Measurements from ENCODE around the gene GRIP2. TPM values are rescaled to one million over a fixed set of nuclear protein-coding genes. Genes with fewer than 3 reads are reported as not detected.

GRIP2 gene
- total RNA-seq, 1 donor from 2014 or later = 11.2 TPM

DNA sequence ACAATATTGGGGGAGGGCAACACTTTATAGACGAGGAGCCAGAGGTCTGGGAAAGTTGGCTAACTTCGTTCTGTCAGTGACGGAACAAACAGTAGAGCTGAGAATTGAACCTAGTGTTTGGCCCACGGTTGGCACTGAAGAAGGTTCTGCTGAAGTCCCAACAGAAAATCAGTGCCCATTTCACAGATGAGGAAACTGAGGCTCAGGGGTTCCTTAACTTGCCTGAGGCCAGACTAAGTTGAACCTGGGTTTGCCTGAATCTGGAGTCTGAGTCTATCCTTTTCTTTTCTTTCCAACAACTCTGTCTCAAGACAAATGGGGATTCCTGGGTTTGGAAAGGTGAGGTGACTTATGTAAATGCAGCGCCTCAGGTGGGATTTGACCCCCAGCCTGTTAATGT, 82.7 kb downstream of the GRIP2 start:
- Mint-ChIP-seq H3K27me3 (no peaks in the 10 kb centered on the region), H3K27ac (peak overlapping the region; percentile 17), H3K9me3 (ENCODE audit: low read depth) (no peaks in the 10 kb centered on the region), H3K4me1 (ENCODE audit: low read depth) (peaks cover 4% of the 10 kb centered on the region), H3K4me3 (ENCODE audit: low read depth) (no peak overlapping the region), H3K36me3 (ENCODE audit: insufficient read depth) (peaks cover 6% of the 10 kb centered on the region)
- TF ChIP-seq, protein P1, sequence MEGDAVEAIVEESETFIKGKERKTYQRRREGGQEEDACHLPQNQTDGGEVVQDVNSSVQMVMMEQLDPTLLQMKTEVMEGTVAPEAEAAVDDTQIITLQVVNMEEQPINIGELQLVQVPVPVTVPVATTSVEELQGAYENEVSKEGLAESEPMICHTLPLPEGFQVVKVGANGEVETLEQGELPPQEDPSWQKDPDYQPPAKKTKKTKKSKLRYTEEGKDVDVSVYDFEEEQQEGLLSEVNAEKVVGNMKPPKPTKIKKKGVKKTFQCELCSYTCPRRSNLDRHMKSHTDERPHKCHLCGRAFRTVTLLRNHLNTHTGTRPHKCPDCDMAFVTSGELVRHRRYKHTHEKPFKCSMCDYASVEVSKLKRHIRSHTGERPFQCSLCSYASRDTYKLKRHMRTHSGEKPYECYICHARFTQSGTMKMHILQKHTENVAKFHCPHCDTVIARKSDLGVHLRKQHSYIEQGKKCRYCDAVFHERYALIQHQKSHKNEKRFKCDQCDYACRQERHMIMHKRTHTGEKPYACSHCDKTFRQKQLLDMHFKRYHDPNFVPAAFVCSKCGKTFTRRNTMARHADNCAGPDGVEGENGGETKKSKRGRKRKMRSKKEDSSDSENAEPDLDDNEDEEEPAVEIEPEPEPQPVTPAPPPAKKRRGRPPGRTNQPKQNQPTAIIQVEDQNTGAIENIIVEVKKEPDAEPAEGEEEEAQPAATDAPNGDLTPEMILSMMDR (IDR thresholded peaks at IDR 0.05; ENCODE audit: unreplicated experiment) = no peak
- no peak for DNase-seq (ENCODE audit: low spot score, unreplicated experiment)

DNA sequence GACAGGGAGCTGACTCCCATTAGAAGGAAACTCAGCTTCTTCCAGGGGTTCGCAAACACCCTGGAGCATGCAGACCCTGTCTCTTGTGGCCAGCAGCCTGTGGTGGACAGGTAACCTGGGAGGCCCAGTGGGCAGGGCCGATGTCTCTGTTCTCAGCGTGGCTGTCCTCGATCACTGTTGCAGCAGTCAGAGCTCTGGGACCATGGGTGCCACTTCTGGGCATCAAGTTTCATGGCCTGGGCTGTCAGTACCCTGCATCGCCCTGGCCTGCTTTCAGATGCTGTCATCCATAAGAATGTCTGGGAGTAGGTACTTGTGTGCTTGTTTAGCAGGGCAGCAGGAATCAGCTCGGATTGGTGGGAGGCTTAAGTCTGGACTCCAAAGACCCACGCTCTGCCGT, 83.3 kb downstream of the GRIP2 start:
- H3K27ac Mint-ChIP-seq = no peak overlapping the region
- DNase-seq (ENCODE audit: low spot score, unreplicated experiment) = no peak
- no peaks in the 10 kb centered on the region for H3K9me3 Mint-ChIP-seq (ENCODE audit: low read depth)
- TF ChIP-seq, protein P1 (IDR thresholded peaks at IDR 0.05; ENCODE audit: unreplicated experiment) = no peak
- H3K4me3 Mint-ChIP-seq (ENCODE audit: low read depth) = no peak overlapping the region
- H3K4me1 Mint-ChIP-seq (ENCODE audit: low read depth) = peaks cover 4% of the 10 kb centered on the region
- H3K36me3 Mint-ChIP-seq (ENCODE audit: insufficient read depth) = peaks cover 6% of the 10 kb centered on the region
- no peaks in the 10 kb centered on the region for H3K27me3 Mint-ChIP-seq

DNA sequence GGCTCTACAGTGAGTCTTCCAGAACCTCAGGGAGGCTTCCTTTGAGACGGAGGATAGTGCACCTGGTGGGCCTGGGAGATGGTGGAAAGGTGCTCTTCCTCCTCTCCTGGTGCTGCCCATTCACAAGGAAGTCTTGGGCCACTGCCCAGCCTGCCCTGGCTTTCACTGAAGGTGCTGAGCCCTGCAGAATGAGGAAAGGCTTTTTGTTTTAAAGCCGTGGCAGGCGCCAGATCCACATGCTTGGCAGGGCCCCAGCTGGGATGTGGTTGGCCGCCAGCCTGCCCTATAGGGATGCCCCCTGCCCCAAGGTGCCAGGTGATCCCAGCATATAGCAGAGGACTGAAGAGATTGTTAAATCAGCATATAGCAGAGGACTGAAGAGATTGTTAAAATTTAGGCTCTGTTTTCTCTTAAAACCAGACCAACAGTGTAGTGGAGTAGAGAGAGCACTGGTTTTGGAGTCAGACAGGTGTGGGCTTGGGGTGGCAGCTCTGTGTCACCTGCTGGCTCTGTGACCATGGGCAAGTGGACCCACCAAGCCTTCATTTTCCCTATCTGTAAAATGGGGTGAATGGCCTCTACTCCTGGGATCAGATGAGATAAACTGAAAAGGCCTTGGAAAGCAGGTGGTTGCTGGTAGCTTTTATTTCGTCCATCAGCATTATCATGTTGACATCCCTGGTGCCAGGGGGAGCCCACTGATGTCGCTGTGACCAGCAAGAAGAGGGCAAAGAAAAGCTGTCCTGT, 84.4 kb downstream of the GRIP2 start:
- TF ChIP-seq, protein P1 (IDR thresholded peaks at IDR 0.05; ENCODE audit: unreplicated experiment) = no peak
- Mint-ChIP-seq H3K36me3 (ENCODE audit: insufficient read depth) (peaks cover 12% of the 10 kb centered on the region), H3K4me3 (ENCODE audit: low read depth) (no peak overlapping the region), H3K27ac (no peak overlapping the region), H3K27me3 (no peaks in the 10 kb centered on the region), H3K9me3 (ENCODE audit: low read depth) (no peaks in the 10 kb centered on the region), H3K4me1 (ENCODE audit: low read depth) (peaks cover 4% of the 10 kb centered on the region)
- DNase-seq (ENCODE audit: low spot score, unreplicated experiment) = no peak

DNA sequence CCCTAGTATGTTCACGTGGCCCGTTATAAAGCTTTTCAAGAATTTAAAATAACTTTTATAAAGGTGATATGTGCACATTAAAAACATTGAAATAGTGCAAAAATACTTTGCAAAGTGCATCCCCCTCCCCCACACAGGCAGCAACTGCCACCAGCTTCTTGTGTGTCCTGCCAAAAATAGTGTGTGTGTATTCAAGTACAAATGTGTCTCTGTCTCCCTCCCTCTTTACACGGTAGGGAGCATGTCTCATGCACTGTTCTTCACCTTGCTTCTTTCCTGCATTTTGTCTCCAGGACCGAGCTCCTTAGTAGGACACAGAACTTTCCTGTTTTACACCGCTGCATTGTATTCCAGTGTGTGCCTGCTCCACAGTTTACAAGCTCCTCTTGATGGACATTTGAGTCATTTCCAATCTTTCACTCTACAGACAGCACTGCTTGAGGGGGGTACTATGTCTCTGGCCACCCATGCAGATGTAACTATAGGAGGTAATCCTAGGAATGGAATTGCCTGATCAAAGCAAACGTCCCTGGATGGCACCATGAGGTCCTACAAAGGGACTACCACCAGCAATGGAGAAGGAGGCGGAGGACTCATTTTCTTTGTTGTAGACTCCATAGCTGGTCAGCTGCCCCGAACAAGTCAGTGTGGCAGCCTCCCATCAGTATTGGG, 85.4 kb downstream of the GRIP2 start:
- Mint-ChIP-seq H3K27me3 (no peaks in the 10 kb centered on the region), H3K27ac (no peak overlapping the region), H3K36me3 (ENCODE audit: insufficient read depth) (peaks cover 7% of the 10 kb centered on the region), H3K4me3 (ENCODE audit: low read depth) (no peak overlapping the region), H3K9me3 (ENCODE audit: low read depth) (no peaks in the 10 kb centered on the region), H3K4me1 (ENCODE audit: low read depth) (peaks cover 4% of the 10 kb centered on the region)
- no peak for DNase-seq (ENCODE audit: low spot score, unreplicated experiment)
- TF ChIP-seq, protein P1 (IDR thresholded peaks at IDR 0.05; ENCODE audit: unreplicated experiment) = no peak

DNA sequence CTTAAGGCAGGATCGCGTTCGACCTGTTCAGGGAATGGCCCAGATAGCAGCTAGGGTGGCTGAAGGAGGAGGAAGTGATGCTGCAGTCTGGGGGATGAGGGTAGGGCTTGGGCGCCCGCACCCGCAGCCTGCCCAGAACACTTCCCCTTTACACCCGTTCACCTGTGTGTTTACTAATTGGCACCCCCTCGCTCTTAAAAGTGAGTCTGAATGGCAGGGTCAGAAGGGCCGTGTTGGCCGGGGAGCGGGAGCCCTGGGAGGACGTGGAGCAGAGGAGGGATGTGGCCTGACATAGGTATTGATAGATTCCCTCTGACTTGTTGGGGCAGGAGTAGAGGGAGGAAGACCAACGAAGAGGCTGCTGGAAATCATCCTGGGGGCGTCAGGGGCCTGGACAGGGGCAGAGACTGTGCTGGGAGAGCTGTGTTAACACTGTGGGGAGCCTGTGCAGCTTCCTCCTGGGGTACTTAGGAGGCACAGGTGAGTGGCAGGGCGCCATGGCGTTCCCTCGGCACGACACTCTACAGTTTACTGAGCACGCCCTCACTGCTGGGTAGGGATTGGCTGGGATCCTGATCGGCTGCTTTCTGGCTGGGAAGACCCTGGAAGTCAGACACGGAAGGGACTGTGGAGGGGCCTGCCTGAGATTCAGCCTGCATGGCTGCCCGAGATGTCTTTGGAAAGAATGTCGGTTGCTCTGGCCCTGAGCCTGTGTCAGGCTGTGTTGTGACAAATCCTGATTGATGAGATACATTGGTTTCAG, 86.1 kb downstream of the GRIP2 start:
- Mint-ChIP-seq H3K9me3 (ENCODE audit: low read depth) (no peaks in the 10 kb centered on the region), H3K4me3 (ENCODE audit: low read depth) (no peak overlapping the region), H3K36me3 (ENCODE audit: insufficient read depth) (peaks cover 7% of the 10 kb centered on the region), H3K27me3 (no peaks in the 10 kb centered on the region), H3K27ac (peak overlapping the region; percentile 59), H3K4me1 (ENCODE audit: low read depth) (peaks cover 4% of the 10 kb centered on the region)
- DNase-seq (ENCODE audit: low spot score, unreplicated experiment) = no peak
- TF ChIP-seq, protein P1 (IDR thresholded peaks at IDR 0.05; ENCODE audit: unreplicated experiment) = no peak

Measured in progenitor cell of endocrine pancreas (in vitro differentiated cells).